ENCODE results near the gene USP47.

The USP47 gene

GRCh38 chr11:11956006-11956405, 114.2 kb downstream of the USP47 start:
- Histone ChIP-seq H3K9me3 (ENCODE audit: severe bottlenecking) (no peaks in the 10 kb centered on the region), H3K27ac (no peak overlapping the region), H3K36me3 (peaks cover 50% of the 10 kb centered on the region), H3K4me3 (ENCODE audit: low read depth, low read length) (no peak overlapping the region), H3K27me3 (ENCODE audit: insufficient read depth, low read depth, severe bottlenecking) (no peaks in the 10 kb centered on the region)
- no peak for DNase-seq
- no peak for TF ChIP-seq CTCF (IDR thresholded peaks at IDR 0.05; ENCODE audit: low read depth, low read length)

GRCh38 chr11:11958403-11959231, 116.8 kb downstream of the USP47 start:
- no peaks in the 10 kb centered on the region for H3K9me3 ChIP-seq (ENCODE audit: severe bottlenecking)
- no peak for DNase-seq

GRCh38 chr11:11959601-11960000, 117.8 kb downstream of the USP47 start:
- Histone ChIP-seq H3K36me3 (peaks cover 18% of the 10 kb centered on the region), H3K27ac (no peak overlapping the region), H3K4me3 (ENCODE audit: low read depth, low read length) (no peak overlapping the region), H3K9me3 (ENCODE audit: severe bottlenecking) (no peaks in the 10 kb centered on the region), H3K27me3 (ENCODE audit: insufficient read depth, low read depth, severe bottlenecking) (no peaks in the 10 kb centered on the region)
- no peak for TF ChIP-seq CTCF (IDR thresholded peaks at IDR 0.05; ENCODE audit: low read depth, low read length)
- no peak for DNase-seq

More at GRCh38 chr11:11958403-11959231, 116.8 kb downstream of the USP47 start:
- Histone ChIP-seq H3K27me3 (ENCODE audit: insufficient read depth, low read depth, severe bottlenecking) (no peaks in the 10 kb centered on the region), H3K4me3 (ENCODE audit: low read depth, low read length) (no peak overlapping the region), H3K27ac (no peak overlapping the region), H3K36me3 (peaks cover 25% of the 10 kb centered on the region)
- no peak for TF ChIP-seq CTCF (IDR thresholded peaks at IDR 0.05; ENCODE audit: low read depth, low read length)

- no peak for DNase-seq
- H3K27ac ChIP-seq: no peak overlapping the region
- H3K36me3 ChIP-seq: peaks cover 7% of the 10 kb centered on the region
- H3K27me3 ChIP-seq (ENCODE audit: insufficient read depth, low read depth, severe bottlenecking): no peaks in the 10 kb centered on the region
- no peak for TF ChIP-seq CTCF (IDR thresholded peaks at IDR 0.05; ENCODE audit: low read depth, low read length)
- no peak overlapping the region for H3K4me3 ChIP-seq (ENCODE audit: low read depth, low read length)
- no peaks in the 10 kb centered on the region for H3K9me3 ChIP-seq (ENCODE audit: severe bottlenecking)
Observed at GRCh38 chr11:11960687-11961086, 118.9 kb downstream of the USP47 start.

GRCh38 chr11:11961399-11962028, 119.7 kb downstream of the USP47 start:
- no peak overlapping the region for H3K4me3 ChIP-seq (ENCODE audit: low read depth, low read length)
- no peak overlapping the region for H3K27ac ChIP-seq
- H3K9me3 ChIP-seq (ENCODE audit: severe bottlenecking): no peaks in the 10 kb centered on the region
- DNase-seq: no peak
- no peak for TF ChIP-seq CTCF (IDR thresholded peaks at IDR 0.05; ENCODE audit: low read depth, low read length)
- no peaks in the 10 kb centered on the region for H3K27me3 ChIP-seq (ENCODE audit: insufficient read depth, low read depth, severe bottlenecking)
- H3K36me3 ChIP-seq: peaks cover 1% of the 10 kb centered on the region; the same call in 1 of the 2 replicates

All from WERI-Rb-1 (cell line).